PC-3 (cell line): Measurements from ENCODE around the gene RFX1.

Experiments used
- CTCF ChIP-seq: fragments of 300-600 bp; sonication (generic); conservative IDR thresholded peaks from 2 replicates; pipeline ENCODE4 v1.5.1; 2017; ENCODE audit warnings: antibody characterized with exemption, low read depth, mild to moderate bottlenecking, low read length
- EZH2phosphoT487 ChIP-seq: fragments of 300-600 bp; sonication (generic); IDR thresholded peaks from 2 replicates; pipeline ENCODE4 v1.6.1; 2018; ENCODE audit warnings: mild to moderate bottlenecking, antibody characterized with exemption, low read length, borderline replicate concordance

GRCh38 chr19:13926715-13927114 is 79.4 kb downstream of the RFX1 start:
- no peak for TF ChIP-seq EZH2phosphoT487
- TF ChIP-seq CTCF = no peak
